GM21619 (cell line): ENCODE measurements around the gene DMRTC2.

Source experiments
- ATAC-seq: cut with Tn5 transposase; IDR thresholded peaks from one replicate; pipeline ENCODE4 v1.9.1; 2021; ENCODE audit not compliant: unreplicated experiment

Gene DMRTC2

GRCh38 chr19:41845051-41845590 lies 279 bp downstream of the DMRTC2 start:
- ATAC-seq: no peak

- ATAC-seq: no peak
These were observed 2.7 kb downstream of the DMRTC2 start for GRCh38 chr19:41847351-41848105.

- no peak for ATAC-seq
These were observed 3.8 kb downstream of the DMRTC2 start for GRCh38 chr19:41848666-41849065.

GRCh38 chr19:41849067-41849466 lies 4.2 kb downstream of the DMRTC2 start:
- no peak for ATAC-seq

- no peak for ATAC-seq
These were observed 5.5 kb downstream of the DMRTC2 start for GRCh38 chr19:41850381-41850780.

GRCh38 chr19:41851456-41851855 lies 6.6 kb downstream of the DMRTC2 start:
- ATAC-seq: no peak

- ATAC-seq: no peak
These were observed 8.5 kb downstream of the DMRTC2 start for GRCh38 chr19:41853344-41853743.

GRCh38 chr19:41853768-41854167 lies 8.9 kb downstream of the DMRTC2 start:
- no peak for ATAC-seq

- ATAC-seq: no peak
These were observed 14.4 kb downstream of the DMRTC2 start for GRCh38 chr19:41859213-41859617.

- peak; percentile 74 for ATAC-seq
These were observed 15.0 kb downstream of the DMRTC2 start, which contains the start of gene RPS19 for GRCh38 chr19:41859618-41860418. RPS19 (plus strand) TSS chr19:41860255; CDS start chr19:41860775, 520 bp downstream.

GRCh38 chr19:41860419-41861115 lies 15.7 kb downstream of the DMRTC2 start:
- peak; percentile 1 for ATAC-seq

GRCh38 chr19:41861116-41861768 lies 16.4 kb downstream of the DMRTC2 start:
- no peak for ATAC-seq

- ATAC-seq: no peak
These were observed 17.0 kb downstream of the DMRTC2 start for GRCh38 chr19:41861846-41862245.

- ATAC-seq: no peak
These were observed 17.7 kb downstream of the DMRTC2 start for GRCh38 chr19:41862445-41862986.

GRCh38 chr19:41863209-41863931 lies 18.5 kb downstream of the DMRTC2 start:
- ATAC-seq: no peak

- ATAC-seq: no peak
These were observed 19.5 kb downstream of the DMRTC2 start for GRCh38 chr19:41864374-41864773.

GRCh38 chr19:41866284-41866683 lies 21.4 kb downstream of the DMRTC2 start:
- no peak for ATAC-seq

GRCh38 chr19:41868120-41868988 lies 23.5 kb downstream of the DMRTC2 start:
- ATAC-seq: no peak

- ATAC-seq: no peak
These were observed 24.1 kb downstream of the DMRTC2 start for GRCh38 chr19:41868989-41869300.
